HG03432 (cell line): ENCODE data around the gene ADCY5.

ENCODE experiments used
- ATAC-seq: cut with Tn5 transposase; IDR thresholded peaks from one replicate; pipeline ENCODE4 v1.9.1; 2021; ENCODE audit warnings: mild to moderate bottlenecking, moderate library complexity; ENCODE audit not compliant: unreplicated experiment

The ADCY5 gene

DNA sequence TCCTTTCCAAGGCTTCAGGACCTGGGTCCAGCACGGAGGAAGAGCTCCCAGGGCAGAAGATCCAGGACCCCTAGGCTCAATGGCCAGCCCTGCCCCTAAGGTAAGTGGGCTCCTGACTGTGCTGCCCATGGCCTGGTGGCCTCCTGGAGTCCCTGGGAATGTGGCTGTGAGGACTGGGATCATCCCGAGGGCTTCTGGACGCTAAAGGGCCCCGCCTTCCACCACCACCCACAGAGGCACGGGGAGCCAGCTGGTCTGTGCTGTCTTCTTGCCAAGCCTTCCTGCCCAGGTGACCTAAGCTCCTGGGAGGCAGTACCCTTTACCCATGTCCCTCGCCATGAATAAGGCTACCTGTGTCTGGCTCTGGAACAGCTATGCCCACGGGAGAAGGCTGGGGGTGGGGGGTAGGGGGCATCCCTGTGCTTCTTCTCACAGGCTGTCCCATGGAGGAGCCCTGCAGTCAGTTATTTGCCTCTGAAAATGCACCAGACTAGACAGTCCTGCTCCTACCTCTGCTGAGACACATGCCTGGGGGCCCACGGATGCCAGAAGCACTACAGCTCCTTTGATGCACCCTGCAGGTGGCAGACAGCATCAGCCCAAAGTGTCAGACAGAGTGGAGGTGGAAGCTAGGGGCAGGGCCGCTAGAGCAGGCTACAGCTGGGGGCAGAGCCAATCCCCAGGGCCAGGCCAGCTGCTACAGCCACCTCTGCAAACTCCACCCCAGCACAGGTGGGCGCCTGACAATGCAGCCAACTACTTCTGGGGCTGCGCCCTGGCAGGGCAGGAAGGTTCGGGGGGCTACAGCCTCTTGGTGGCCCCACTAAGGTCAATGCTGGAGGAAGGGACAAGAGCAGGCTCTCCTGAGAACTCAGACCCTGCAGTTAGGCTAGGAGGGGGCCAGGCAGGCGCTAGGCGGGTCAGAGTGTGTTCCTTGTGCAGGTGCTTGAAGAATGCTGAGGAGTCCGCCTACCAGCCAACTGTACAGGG, 156.3 kb downstream of the ADCY5 start:
- ATAC-seq, result no peak

DNA sequence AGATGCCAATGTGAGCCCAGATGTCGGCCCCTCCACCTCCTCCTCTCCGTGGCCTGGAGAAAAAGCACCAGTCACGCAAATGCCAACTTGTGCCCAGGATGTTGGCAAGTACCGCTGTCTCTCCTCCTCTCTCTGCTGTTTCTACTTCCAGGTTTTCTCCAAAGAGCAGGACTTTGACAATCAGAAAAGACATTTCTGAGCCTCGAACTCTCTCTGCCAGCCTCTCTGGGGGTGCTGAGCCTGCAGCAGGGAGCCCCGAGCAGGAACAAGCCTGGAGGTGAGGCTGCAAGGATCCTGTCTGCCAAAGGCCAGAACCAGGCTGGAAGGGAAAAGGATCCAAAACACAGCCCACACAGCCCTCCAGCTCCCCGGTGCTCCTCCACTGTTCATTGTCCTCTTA, 157.5 kb downstream of the ADCY5 start:
- ATAC-seq, result no peak

DNA sequence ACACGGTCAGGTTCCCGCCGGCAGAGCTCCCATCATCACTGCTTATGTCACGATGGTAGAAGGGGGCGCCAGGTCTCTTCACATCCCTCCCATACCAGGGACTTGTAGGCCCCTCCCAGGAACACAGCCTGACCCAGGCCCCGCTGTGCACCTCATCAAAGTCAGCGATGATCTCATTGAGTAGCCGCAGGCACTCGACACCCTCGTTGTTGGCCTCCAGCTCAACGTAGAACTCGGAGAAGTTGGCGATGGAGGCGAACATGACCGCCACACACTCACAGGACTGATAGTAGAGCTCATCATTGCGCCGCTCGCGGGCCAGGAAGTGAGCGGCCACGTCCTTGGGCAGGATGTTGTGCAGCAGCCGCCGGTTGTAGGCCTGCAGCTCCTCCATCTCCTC, 157.9 kb downstream of the ADCY5 start:
- no peak for ATAC-seq

DNA sequence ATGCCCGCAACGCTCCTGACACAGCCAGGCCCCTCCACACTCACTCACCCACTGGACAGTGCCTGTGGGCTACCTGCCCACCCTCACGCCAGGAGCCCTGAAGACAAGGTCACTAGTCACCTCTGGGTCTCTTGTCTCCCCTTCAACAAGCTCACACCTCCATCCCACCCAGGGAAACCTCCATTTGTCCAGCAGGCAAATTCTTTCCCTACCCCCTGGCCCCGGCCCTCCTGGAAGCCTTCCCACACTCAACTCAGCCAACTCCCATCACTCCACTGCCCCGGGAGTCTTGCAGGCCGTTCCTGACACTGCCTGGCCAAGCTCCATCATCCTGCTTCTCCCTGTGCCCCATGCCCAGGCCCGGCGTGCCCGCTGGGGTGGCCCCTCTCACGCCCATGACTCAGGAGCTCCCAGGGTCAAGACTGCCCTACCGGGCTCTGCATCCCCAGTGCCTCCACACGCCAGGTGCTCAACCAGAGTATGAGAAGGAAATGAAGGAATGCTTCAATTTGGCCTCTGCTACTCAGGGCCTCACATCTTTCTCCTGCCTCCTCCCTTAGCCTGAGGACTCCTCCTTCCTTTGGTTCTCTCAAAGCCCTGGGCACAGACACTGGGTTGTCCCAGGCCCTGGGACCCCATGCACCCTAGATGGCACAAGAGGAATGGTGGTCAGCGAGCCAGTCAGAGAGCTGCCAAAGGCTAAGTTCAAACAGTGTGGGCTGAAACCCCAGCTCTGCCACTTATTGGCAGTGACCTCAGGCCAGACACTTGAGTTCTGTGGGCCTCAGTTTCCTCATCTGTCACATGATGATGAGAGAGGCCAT, 158.6 kb downstream of the ADCY5 start:
- no peak for ATAC-seq

DNA sequence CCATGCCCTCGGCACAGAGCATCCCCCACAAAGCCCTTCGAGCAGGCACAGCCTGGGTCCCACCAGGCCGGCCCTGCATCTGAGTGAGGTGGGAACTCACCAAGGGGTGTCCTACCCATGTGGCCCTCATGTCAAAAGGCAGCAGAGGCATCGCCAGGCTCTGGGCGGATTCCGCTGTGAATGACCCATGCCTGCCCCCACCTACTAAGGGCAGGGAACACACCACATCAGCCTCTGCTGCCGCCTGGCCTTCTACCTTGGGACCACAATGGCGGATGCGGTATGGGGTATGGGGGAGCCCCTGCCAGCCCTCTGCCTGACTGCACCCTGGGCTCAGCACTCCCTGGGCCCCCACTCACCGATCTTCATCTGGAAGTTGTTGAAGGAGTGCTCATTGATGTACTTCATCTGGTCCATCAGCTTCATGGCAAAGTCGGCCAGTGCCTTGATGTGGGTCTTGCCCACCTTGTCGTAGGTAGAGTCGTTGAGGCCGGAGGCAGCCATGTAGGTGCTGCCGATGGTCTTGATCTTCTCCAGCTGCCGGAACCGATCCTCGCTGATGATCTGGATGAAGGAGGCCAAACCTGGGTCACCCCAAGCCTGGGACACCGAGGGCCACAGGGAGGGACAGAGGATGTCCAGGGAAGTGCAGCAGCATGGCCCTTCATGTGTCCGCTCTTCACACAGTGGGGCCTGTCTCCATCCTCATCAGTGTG, 159.3 kb downstream of the ADCY5 start:
- no peak for ATAC-seq

DNA sequence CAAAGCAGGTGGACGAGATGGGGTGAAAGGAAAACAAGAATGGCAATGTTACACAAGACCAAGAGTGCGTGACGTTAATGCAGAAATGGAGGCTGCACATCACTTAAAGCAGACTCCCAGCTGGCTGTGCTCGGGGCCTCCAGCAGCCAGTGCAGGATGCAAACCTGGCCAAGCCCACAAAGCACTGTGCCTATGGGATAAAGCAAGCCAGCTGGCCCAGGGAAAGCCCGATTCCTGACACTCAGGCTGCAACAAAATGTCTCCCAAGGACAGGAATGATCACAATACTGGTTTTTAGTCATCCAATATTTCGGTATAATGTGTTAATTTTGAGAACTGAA, 161.0 kb downstream of the ADCY5 start:
- no peak for ATAC-seq

DNA sequence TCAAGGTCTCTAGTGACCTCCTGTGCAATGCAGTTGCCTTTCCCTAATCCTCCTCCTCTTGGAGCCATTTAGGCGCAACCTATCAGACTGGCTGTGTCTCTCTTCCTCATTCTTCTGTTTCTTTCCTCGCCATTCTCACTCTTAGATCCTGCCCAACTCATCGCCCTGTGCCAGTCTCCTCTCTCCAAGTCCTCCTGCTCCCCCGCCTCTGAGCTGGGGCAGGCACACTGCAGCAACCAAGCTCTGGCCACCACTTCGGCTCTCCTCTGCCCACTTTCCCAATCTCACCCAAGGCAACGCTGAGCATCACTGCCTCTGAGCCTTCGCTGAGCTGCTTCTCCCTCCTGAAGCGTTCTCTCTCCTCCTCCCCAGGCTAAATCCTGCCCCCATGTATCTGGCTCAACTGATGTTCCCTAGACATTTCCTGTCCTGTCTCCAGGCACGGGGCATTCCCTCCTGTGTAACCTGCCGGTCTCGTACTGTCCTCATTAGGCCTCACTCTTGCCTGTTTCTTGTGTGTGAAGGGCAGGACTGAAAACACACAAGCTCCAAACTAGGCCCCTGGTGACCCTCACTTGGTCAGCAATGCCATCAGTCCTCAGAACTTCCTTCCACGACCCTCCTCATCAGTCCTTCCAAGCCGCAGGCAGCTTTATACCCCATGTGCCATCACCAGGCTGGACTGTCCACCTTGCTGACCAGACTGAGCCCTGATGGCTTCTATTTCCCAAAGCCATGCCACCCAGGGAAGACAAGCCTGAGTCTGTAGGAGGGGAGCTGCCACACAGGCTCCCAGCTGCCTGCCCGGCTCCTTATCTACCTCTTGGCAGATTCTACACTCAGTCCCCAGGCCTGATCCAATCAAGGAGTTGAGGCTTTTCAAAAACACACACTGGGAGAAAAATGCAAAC, 161.6 kb downstream of the ADCY5 start:
- no peak for ATAC-seq

DNA sequence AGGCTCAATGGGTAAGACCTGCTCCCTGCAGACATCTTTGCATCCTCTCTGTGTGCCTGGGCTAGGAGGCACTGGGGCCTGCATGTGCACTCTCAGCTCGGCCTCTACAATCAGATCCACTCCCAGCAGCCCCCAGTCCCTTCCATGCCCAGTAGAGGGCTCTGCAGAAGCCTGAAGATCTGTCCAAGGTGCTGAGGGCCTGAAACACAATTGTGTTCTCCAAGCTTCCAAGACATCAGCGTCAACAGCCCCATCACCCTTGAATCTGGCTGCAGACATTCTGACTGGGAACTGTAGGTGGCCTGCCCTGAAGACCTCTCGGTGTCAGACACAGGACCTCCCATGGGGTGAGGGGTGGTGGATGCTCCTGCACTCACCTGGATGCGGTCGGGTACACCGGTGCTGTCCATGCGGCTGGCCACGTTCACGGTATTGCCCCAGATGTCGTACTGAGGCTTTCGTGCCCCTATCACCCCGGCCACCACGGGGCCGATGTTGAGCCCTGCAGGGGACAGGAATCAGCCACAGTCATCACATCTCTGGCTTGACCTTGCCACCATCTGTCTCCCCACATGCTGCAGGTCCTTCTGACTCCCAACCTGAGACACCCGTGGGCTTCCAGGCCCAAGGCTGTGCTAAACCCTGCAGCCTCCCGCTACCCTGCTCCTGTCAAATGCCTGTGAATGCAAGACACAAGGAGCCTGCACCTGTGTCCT, 162.4 kb downstream of the ADCY5 start:
- ATAC-seq, result peak; percentile 60

DNA sequence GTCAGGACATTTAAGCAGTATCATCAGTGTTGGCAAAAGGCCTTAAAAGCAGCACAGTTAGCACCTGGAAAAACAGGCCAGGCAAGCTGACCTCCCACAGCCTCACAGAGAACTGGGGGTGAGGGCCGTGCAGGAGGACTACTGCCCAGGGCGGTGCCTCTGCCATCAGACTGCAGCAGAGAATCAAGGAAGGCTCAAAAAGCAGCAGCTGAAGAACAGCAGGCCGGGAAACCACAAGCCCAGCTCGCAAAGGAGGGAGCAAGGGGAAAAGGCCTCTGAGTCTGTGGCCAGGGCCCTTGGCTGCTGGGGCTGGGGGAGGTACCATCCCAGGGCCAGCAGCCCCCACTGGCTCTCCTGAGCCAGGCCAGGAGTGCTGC, 163.0 kb downstream of the ADCY5 start:
- ATAC-seq, result peak; percentile 14

DNA sequence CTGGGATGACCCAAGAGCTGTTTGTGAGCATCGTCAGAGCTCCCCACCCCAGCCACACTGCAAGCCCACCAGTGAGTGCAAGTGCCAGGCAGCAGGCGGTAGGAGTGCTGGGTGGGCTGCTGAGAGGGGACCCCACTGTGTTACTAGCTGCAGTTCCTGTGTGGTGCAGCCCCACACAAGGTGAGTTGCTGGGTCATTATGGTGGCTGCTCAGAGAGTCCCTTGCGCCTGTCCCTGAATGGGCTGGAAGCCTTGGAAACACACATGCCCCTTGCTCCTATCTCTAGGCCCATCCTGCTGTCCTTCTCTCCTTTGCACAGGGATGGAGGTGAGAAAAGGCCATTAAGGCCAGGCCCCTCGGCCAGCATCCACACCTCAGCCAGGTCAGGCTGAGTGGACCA, 163.4 kb downstream of the ADCY5 start:
- ATAC-seq, result no peak

DNA sequence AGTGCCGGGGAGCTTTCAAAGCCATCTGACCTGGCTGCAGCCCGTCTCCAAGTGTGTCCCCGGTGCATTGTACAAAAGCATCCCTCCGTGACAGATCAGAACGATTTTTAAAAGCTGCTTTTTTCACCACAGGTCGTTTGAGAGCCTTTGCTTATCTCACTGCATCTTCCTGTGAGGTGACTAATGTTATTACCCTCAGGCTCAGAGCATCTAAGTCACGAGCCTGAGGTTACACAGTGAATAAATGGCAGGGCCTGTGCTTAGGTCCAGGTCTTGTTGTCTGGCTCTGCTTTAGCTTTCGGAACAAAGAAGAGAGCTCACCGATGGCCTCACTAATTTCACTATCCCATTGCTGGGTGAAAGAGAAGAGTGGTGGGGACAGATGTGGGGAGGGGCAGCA, 163.8 kb downstream of the ADCY5 start:
- no peak for ATAC-seq

DNA sequence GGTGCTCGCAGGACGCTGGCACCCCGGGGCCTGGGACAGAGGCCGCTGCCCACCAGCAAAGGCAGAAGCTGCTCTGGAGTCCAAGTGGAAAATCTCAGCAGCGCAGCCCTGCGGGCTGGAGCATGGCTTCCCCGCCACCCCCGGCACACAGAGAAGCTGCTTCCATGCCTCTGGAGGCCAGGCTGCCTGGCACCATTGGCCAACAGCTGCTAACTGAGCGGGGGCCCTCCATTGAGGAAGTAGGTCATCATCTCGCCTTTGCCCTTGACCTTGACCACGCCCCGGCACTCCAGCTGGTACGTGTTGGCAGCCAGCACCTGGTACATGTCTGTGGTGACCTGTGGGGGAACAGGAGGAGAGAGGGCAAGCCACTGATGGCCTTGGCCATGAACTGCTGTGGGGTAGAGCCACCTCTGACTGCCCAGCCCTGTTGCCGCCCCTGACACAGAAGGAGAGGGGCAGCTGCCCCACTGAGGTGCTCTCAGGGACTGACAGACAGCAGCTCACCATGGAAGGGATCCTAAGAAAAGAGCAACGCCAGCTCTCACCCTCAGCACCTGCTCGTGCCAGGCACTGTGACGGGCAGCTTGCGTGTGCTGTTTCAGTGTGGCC, 164.4 kb downstream of the ADCY5 start:
- ATAC-seq, result no peak

DNA sequence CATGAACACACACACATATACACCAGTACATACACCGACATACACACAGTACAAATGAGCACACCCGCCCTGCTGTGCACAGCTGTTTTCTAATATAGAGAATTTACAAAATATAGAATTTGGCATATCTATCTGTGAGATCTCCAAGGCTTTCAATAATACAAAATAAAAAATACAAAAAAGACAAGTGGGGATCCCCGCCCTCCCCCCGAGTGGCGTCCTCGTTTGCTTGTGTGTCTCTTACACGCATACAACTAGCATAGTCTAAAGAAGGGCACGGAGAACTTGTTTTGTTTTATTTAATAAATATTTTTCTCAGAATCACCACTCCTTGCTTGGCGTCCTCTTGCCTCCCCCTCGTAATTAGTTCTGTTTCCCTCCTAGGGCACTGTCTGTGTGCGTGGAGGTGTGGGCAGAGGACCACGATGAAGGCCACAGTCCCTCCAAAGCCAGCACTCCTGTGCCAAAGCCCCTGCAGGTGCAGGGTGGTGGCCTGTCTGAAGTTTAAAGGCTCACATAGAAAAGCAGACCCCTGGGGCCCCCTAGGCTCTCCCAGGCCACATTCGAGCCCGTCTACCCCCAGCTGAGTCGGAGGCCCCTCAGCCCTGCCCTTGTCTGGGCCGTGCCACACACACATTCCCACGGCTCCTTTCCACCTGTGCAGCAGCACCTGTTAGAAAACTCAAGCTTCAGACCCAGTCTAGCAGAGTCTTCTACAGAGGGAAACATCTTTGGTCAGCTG, 165.1 kb downstream of the ADCY5 start:
- no peak for ATAC-seq

DNA sequence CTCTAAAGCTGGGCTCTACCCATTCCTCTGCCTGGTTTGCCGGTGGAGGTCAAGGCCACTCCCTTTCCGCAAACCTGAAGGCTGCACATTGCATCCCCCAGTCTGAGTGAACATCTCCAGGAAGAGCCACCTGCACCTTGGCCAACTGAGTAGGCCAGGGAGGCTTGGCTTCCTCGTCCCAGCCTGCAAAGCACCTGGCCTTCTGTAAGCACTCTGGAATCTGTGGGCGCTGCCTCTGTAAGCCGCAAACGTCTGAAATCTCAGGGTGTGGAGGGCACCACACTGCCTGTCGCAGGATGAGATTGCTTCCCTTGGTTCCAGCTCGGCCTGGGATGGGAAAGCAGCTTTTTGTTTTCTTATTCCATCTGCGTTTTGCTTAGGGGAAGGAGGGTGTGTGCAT, 165.8 kb downstream of the ADCY5 start:
- no peak for ATAC-seq

DNA sequence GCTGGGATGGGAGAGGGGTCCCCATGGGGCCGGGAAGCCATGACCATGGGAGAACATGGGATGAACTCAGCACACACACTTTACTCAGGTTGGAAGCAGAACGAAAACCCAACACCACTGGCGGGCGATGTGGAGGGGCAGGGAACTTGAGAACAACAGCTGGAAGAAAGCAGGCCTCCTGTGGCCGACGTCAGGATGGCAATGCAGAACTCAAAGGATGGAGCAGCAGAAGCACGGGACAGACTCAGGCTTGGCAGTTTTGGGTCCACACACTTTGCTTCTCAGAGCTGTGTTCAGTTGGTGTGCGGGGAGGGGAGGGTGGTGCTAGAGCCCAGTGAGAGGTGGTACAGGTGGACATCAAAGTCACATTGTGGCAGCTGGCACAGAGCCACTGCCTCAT, 166.4 kb downstream of the ADCY5 start:
- ATAC-seq, result no peak

DNA sequence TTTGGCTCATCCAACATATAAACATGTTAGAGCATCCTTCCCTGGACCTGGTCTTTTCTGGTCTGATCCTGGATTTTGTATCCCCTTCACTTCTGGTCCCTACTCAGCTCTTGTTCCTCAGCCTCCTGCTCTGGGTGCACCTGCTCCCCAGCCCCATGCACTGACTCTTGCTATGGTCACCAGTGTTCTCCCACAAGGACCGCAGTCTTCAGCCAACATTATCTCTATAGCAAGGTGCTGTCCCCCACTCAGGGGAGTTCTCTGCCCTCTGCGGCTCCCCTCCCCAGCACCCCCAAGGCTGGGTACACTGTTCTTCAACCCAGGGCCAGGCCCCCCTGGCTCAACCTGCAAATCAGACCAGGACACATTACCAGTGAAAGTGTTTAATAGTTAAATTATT, 167.0 kb downstream of the ADCY5 start:
- ATAC-seq, result no peak

DNA sequence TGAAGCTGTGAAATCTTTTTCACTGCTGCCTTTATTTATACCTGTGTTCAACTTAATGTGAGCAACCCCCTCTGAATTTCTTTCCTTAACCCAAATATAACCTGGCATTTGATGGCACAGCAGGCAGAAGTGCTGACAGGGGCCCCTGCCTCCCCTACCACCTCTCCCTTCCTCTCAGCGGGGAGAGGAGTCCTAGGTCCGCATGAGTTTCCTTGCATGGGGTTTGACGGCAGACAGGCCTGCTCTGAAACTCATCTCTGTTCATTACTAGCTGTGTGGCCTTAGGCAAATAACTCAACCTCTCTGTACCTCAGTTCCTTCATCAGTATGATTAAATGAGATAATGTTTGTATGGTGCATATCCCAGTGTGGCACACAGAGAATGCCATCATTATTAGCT, 167.5 kb downstream of the ADCY5 start:
- ATAC-seq, result no peak

DNA sequence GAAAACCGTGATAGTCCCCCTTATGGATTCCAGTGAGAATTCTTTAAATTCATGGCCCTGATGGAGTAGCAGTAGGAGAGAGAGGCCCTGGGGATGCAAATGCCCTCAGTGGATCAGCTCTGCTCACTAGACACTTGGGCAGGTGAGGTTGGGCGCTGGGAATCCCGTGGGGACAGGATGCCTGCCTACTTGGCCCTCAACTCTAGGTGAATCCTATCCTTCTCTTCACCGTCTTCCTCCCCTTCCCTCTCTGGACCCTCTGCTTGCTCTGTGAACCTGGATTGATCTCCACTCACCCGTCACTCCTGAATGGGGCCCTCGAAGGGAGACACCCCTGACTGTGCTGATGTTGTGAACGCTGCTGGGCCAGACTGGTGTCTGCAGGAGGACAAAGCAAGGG, 169.8 kb downstream of the ADCY5 start:
- no peak for ATAC-seq

DNA sequence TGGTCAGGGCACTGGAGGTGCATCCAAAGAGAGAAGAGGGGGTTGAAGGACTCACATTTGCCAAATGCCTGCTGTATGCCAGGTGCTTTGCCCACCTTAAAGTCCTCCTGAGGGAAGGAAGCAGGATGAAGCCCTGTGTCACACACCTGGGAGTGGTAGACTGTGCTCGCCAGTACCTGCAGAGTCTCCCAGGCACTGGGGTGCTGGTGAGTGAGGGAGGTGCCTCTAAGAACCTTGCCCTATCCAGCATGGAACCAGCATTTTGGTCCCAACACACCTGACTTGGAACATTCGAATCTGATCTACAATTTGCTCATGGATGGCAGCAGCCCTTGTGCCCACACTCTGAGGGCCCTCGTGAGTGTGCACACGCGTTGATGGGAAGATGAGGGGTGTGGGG, 170.4 kb downstream of the ADCY5 start:
- no peak for ATAC-seq
